ENCODE results near the gene KLHDC9.
"Not testable (repeated sequence)": the region's sequence is repeated elsewhere in the genome, so short reads cannot be mapped to it uniquely, and the experiment has no call there.

Gene KLHDC9

GRCh38 chr1:161098210-161099068 is at the start of gene KLHDC9:
KLHDC9 (plus strand) TSS chr1:161098361; CDS start chr1:161098536, 175 bp downstream.
- no peak for DNase-seq (ENCODE audit: low spot score)

- DNase-seq (ENCODE audit: low spot score) = no peak
Measured at GRCh38 chr1:161048949-161049722, 49.0 kb upstream of the KLHDC9 start.

GRCh38 chr1:161051219-161051618 is 46.9 kb upstream of the KLHDC9 start:
- no peak for DNase-seq (ENCODE audit: low spot score)

GRCh38 chr1:161052899-161053298 is 45.3 kb upstream of the KLHDC9 start:
- no peak for DNase-seq (ENCODE audit: low spot score)

GRCh38 chr1:161054232-161054631 is 43.9 kb upstream of the KLHDC9 start:
- DNase-seq (ENCODE audit: low spot score) = no peak

GRCh38 chr1:161054805-161055204 is 43.4 kb upstream of the KLHDC9 start:
- DNase-seq (ENCODE audit: low spot score) = no peak

- DNase-seq (ENCODE audit: low spot score) = no peak
Measured at GRCh38 chr1:161059293-161059692, 38.9 kb upstream of the KLHDC9 start.

- DNase-seq (ENCODE audit: low spot score) = no peak
Measured at GRCh38 chr1:161061419-161061818, 36.7 kb upstream of the KLHDC9 start.

GRCh38 chr1:161063936-161064335 is 34.2 kb upstream of the KLHDC9 start:
- not testable (repeated sequence) for DNase-seq (ENCODE audit: low spot score)

GRCh38 chr1:161065681-161066080 is 32.5 kb upstream of the KLHDC9 start:
- DNase-seq (ENCODE audit: low spot score) = not testable (repeated sequence)

- no peak for DNase-seq (ENCODE audit: low spot score)
Measured at GRCh38 chr1:161066694-161067093, 31.5 kb upstream of the KLHDC9 start.

GRCh38 chr1:161068306-161069234 is 29.6 kb upstream of the KLHDC9 start:
- no peak for DNase-seq (ENCODE audit: low spot score)

- DNase-seq (ENCODE audit: low spot score) = no peak
Measured at GRCh38 chr1:161069241-161069640, 28.9 kb upstream of the KLHDC9 start.

- DNase-seq (ENCODE audit: low spot score) = no peak
Measured at GRCh38 chr1:161069731-161070270, 28.4 kb upstream of the KLHDC9 start, which contains the start of gene ARHGAP30. ARHGAP30 (minus strand) TSS chr1:161069891; CDS start chr1:161069624, 267 bp downstream.

- no peak for DNase-seq (ENCODE audit: low spot score)
Measured at GRCh38 chr1:161070761-161071160, 27.4 kb upstream of the KLHDC9 start.

- peak; percentile 56 for DNase-seq (ENCODE audit: low spot score)
Measured at GRCh38 chr1:161071886-161072371, 26.2 kb upstream of the KLHDC9 start.

- no peak for DNase-seq (ENCODE audit: low spot score)
Measured at GRCh38 chr1:161072751-161073449, 25.3 kb upstream of the KLHDC9 start.

- no peak for DNase-seq (ENCODE audit: low spot score)
Measured at GRCh38 chr1:161073474-161074121, 24.6 kb upstream of the KLHDC9 start.

GRCh38 chr1:161074676-161075368 is 23.3 kb upstream of the KLHDC9 start:
- no peak for DNase-seq (ENCODE audit: low spot score)

GRCh38 chr1:161076410-161076809 is 21.8 kb upstream of the KLHDC9 start:
- no peak for DNase-seq (ENCODE audit: low spot score)
